IPS DF 19.7 (cell line): ENCODE results near the gene COX6B1.
"Not testable (repeated sequence)": the region's sequence is repeated elsewhere in the genome, so short reads cannot be mapped to it uniquely, and the experiment has no call there.

Source experiments
- DNase-seq: peaks from one replicate; pipeline ENCODE4 v3.0.0-alpha.2; 2013; ENCODE audit warnings: low read depth, low spot score

Gene COX6B1

GRCh38 chr19:35633727-35634440, 14.2 kb upstream of the COX6B1 start:
- DNase-seq: no peak

- DNase-seq: no peak
Observed at GRCh38 chr19:35636651-35637050, 11.5 kb upstream of the COX6B1 start.

GRCh38 chr19:35637165-35637564, 11.0 kb upstream of the COX6B1 start:
- DNase-seq: no peak

GRCh38 chr19:35639321-35639639, 8.8 kb upstream of the COX6B1 start:
- no peak for DNase-seq

- DNase-seq: no peak
Observed at GRCh38 chr19:35639863-35640262, 8.3 kb upstream of the COX6B1 start.

- no peak for DNase-seq
Observed at GRCh38 chr19:35641515-35642151, 6.5 kb upstream of the COX6B1 start, which contains the start of gene ETV2. ETV2 (plus strand) TSS chr19:35641745; CDS start chr19:35642461, 716 bp downstream.

- DNase-seq: no peak
Observed at GRCh38 chr19:35642312-35642711, 5.8 kb upstream of the COX6B1 start.

- DNase-seq: no peak
Observed at GRCh38 chr19:35642798-35643254, 5.3 kb upstream of the COX6B1 start.

GRCh38 chr19:35643255-35644205, 4.6 kb upstream of the COX6B1 start:
- no peak for DNase-seq

GRCh38 chr19:35644206-35644986, 3.7 kb upstream of the COX6B1 start:
- DNase-seq: peak; percentile 82

GRCh38 chr19:35644987-35645679, 3.0 kb upstream of the COX6B1 start:
- DNase-seq: no peak

GRCh38 chr19:35645680-35646511, 2.2 kb upstream of the COX6B1 start:
- no peak for DNase-seq

- DNase-seq: no peak
Observed at GRCh38 chr19:35650581-35650980, 2.5 kb downstream of the COX6B1 start.

- not testable (repeated sequence) for DNase-seq
Observed at GRCh38 chr19:35654828-35655227, 6.7 kb downstream of the COX6B1 start.

- no peak for DNase-seq
Observed at GRCh38 chr19:35655600-35655999, 7.5 kb downstream of the COX6B1 start.

- no peak for DNase-seq
Observed at GRCh38 chr19:35656700-35657099, 8.6 kb downstream of the COX6B1 start.

GRCh38 chr19:35657904-35658700, 10.0 kb downstream of the COX6B1 start:
- DNase-seq: no peak

GRCh38 chr19:35661995-35662340, 13.8 kb downstream of the COX6B1 start:
- DNase-seq: no peak

- DNase-seq: no peak
Observed at GRCh38 chr19:35663981-35664380, 15.9 kb downstream of the COX6B1 start.
